Cerebellar nuclear complex (tissue), 1 donor: ENCODE results near the gene LTA4H.
"Not testable (repeated sequence)": the region's sequence is repeated elsewhere in the genome, so short reads cannot be mapped to it uniquely, and the experiment has no call there.

Source experiments
- DNase-seq, 2 experiments: peaks; one replicate each; lab custom pipeline; 2025; lab: John Stamatoyannopoulos, UW

LTA4H gene

DNA sequence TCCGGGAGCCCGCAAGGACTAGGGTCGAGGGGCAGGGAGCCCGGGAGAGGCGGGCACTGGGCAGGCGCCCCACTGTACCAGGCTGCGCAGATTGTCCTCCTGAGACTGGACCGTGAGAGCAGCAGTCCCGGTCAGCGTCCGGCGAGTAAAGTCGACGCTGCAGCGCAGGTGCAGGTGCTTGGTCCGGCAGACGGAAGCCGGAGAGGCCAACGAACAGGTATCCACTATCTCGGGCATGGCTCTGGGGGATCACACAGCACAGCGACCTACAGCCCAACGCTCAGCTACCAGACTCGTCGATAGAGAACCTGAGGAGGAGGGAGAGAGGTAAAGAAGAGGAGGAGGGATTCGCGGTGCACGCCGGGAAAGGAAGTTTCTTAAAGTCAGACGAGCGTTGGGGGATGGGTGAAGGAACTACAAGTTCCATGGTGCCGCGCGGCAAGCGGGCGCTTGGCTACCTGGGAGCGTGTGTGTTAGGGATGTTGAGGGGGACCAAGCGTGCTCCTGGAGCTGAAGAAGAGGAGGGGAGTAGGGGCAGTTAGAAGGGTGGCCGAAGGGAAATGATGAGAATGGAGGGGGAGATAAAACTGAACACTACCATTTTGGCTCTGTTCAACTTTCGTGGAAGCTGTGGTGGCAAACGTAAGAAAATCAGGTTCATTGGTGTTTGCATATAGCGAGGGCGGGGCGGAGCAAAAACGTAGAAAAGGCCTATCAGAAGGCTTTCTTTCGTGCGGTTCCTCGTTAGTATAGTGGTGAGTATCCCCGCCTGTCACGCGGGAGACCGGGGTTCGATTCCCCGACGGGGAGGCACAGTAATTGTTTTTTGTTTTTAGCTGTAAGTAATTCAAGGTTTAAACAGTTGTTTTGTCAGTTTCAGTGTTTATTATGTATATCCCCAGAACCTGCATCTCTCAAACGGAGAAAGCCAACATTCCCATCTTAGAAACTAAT lies at the start of gene LTA4H:
Gene LTA4H, minus strand, starts transcription at position 305 of the 954 bp plus-strand sequence. Its CDS starts 68 bp downstream, at position 237.
- DNase-seq = peak; percentile 90 to 92

DNA sequence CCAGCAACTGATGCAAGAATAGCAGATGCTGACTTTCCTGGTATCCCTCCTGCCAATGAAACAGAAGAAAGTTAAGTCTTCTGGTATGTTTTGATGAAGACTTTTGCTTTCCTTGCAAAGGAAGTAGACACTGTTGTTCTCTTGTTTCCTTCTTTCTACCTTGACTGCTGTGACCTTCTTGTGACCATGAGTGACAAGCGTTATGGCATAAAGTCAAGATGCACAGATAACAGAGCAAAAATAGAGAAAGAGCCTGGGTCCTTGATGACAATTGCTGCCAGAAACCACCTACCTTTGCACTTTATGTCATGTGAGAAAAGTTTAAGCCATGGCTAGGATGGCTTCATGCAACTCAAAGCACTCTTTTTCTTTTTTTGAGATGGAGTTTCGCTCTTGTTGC lies 49.2 kb upstream of the LTA4H start:
- DNase-seq = no peak

DNA sequence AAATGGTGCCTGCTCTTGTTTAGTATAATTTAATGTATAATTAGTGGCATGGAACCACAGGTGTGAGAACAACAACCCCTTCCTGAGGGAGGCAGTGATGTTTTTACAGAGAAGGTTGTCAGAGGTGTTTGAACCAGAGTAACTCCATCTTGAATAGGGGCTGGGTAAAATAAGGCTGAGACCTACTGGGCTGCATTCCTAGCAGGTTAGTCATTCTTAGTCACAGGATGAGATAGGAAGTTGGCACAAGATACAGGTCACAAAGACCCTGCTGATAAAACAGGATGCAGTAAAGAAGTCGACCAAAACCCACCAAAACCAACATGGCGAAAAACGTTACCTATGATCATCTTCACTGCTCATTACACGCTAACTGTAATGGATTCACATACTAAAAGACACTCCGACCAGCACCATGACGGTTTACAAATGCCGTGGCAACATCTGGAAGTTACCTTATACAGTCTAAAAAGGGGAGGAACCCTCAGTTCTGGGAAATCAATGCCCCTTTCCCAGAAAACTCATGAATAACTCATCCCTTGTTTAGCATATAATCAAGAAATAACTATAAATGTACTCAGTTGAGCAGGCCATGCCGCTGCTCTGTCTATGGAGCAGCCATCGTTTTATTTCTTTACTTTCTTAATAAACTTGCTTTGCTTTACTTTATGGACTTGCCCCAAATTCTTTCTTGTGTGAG lies 47.8 kb upstream of the LTA4H start:
- DNase-seq = no peak

DNA sequence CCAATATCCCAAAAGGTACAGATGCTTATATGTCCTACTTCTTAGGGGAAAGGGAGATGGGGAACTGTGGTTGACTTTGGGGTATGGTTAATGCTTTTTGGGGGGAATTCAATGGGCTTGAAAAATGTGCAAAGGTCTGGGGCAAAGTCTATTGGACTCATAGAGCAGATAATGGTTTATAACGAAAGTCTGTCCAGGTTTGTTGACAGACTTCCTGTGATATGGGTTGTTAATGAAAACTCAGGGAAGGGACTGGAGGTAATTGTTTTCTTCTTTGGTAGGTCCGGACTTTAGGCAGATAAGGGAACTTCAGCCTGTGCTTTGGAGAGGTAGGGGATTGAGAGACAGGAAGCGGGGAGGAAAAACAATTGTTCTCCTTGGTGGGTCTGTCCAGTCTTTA lies 46.2 kb upstream of the LTA4H start:
- no peak for DNase-seq

DNA sequence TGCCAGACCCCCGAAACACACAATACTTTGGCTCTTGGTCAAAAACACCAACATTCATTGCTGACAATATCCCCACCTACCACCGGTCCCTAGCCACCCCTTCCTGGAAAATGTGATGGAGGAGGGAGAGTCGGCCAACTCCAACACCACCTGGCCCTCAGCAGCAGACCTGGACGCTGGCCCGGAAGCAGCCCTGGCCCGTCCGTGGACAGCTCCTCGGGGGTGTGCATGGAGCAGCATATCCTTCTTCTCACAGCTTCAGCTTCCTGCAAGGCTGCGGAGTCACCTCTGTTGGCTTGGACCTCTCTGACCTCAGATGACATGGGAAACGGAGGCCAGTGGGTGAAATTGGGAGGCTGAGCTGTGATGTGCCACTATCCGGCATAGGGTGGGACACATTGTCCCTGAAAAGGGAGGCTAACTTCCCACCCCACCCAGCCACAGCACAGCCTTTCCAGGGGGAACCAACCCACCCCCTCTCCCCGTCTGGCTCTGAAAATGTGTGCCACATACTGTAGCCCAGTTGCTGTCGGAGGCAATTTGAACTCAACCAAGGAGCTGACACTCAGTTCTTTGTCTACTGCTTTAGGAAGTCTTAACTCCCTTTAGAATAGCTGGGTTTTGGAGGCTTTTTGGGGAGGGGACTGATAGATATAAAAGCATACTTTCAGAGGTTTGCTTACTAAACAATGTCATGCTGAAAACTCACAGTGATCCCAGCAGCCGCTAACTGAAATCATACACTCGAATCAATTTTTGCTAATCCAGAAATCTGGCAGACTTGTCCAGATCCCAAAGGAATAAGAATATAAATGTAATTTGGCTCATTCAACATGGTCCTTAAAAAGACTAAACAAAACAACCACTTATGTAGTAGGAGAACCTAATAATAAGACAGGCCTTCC lies 43.1 kb upstream of the LTA4H start:
- DNase-seq = peak; percentile 30 to 75

DNA sequence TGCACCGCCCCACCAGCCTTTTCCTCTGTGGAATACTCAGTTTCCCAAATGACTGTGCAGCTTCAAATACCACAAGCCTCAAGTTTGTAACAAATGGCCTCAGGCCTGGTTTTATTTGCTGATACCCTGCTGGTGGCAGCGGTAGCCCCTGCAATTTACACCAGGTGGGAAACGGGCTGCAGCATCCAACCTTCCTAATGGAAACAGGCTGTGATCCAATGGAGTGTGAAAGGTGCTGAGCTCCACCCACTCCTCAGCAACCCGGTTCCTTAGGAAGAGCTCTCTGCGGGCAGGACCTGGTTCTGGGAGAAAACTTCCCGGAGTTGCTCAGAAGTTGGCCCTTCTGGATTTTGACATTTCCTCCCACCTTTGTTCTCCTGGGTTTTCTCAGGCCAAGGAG lies 41.7 kb upstream of the LTA4H start:
- DNase-seq = no peak

DNA sequence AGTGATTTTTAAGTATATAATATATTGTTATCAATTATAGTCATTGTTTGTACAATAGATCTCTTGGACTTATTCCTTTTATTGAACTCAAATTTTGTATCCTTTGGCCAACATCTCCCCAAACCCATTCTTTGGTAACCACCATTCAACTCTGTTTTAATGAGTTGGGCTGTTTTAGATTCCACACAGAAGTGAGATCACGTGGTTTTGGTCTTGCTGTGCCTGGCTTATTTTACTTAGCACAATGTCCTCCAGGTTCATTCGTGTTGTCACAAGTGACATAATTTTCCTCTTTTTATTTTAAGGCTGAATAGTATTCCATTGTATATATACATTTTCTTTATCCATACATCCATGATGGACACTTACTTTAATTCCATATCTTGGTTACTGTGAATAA lies 40.2 kb upstream of the LTA4H start:
- DNase-seq = no peak

DNA sequence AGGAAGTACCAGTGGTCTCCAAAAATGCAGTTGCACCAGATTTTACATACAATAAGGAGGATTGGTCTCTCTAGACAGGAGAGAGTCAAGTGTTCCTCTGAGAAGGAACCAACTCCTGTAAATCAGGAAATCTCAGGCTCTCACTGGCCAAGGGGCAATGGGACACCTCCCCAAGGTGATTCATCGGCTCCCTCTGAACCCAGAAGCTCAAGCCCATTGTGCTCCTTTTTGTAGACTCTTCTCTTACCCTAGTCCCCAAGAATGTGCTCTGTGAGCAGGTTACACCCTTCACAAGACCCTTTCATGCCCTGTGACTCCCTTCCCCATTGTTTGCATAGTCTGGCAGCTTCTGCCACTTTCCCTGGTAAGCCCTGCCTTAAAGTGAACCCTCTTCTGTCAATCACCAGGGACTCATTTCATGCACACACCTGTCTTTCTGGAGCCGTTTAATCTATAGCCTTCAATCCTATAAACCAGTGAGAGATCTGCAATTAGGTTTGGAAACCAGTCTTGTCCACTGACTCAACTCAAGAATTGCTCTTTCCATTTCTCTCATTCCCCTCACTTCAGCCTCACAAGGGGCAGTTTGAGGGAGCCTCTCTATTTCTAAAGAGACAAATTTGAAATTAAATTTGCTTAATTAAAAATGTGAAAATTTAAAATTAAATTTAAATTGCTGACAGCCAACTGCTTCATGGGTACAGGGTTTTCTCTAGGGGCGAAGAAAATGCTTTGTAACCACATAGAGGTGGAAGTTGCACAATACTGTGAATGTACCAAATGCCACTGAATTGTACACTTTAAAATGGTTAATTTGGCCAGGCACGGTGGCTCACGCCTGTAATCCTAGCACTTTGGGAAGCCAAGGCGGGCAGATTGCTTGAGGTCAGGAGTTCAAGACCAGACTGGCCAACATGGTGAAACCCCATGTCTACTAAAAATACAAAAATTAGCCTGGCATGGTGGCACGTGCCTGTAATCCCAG lies 38.3 kb upstream of the LTA4H start:
- DNase-seq = no peak

DNA sequence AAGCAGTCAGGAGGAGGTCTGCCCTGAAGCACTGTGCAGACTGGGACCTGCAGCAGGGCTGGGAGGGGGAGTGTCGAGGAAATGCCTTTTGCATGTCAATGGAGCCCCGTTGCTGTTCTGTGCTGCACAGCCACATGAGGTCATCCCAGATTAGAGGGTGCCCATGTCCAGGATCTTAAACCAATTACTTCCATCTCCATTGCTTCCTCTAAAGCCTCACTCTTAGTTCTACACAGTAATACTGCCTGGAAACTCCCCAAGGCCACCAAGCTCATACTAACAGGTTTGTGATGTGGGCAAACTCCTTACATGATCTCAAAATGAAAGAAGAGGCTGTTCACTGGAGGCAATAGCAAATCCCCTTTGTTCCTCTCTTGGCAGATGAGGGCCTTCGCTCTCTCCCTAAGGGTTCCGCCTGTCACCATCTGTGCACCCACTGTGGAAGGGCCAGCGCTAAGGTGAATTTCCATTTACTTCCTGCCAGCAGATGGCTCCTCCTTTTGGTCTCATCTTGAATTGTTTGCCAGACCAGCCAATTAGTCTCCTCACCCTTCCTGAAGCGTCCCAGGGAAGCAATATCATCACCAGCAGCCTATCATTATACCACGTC lies 35.4 kb upstream of the LTA4H start:
- DNase-seq = peak; percentile 78 to 87

DNA sequence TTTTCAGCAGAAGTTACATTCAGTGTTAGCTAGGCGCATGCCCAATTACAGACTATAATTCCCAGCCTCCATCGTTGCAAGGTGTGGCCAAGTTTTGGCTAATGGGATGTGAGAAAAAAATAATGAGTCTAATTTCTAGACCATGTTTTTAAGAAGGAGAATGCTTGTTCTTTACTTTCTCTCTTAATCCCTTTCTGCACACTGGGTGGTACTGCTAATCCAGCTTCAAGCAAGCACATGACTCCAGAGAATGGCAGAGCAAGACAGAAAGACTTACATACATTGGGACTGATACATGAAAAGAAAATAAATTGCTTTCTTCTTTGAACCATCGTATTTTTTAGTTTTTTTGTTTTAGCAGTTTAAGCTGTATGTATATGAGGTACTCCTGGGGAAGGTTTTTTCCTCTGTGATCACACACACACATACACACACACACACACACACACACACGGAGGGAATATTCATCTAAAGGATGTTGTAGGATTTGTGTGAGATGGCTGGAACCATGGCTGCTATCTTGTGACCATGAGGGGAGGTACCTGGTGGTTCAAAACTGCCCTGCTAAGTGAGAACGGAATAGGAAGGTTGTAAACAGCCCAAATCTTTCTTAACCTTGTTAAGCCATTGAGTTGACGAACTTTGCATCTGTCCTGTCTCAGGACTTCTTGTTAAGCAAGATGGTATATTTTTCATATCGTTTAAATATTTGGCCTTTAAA lies 34.3 kb upstream of the LTA4H start:
- DNase-seq = no peak

DNA sequence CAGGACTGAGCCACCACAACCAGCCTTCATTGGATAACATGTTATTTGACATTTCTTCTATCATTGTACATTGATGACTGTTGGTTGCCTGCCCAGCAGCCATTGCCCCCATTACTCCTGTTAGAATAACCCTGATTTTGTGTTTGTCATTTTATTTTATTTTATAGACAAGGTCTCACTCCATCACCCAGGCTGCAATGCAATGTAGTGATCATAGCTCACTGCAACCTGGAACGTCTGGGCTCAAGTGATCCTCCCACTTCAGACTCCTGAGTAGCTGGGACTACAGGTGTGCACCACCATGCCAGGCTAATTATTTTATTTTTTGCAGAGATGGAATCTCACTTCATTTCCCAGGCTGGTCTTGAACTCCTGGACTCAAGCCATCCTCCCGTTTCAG lies 33.2 kb upstream of the LTA4H start:
- no peak for DNase-seq

DNA sequence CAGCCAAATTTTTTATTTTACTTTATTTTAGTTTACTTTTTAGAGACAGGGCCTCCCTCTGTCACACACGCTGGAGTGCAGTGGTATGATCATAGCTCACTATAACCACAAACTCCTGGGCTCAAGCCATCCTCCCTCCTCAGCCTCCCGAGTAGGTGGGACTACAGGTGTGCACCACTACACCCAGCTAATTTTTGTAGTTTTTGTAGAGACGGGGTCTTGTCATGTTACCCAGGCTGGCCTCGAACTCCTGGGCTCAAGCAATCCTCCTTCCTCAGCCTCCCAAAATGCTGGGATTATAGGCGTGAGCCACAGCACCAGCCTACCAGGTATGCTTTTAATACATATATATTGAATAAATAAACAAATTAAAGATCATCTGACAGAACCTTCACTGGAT lies 32.7 kb upstream of the LTA4H start:
- no peak for DNase-seq

DNA sequence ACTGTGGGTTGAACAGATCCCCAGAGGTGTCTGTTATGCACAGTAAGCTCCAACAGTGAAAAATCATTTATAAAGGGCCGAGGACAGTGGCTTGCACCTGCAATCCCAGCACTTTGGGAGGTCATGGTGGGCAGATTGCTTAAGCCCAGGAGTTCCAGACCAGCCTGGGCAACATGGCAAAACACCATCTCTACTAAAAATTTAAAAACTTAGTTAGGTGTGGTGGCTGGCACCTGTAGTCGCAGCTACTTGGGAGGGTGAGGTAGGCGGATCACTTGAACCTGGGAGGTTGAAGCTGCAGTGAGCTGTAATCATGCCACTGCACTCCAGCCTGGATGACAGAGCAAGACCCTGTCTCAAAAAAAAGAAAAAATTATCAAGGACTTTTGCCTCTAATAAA lies 30.4 kb upstream of the LTA4H start:
- DNase-seq = not testable (repeated sequence)

DNA sequence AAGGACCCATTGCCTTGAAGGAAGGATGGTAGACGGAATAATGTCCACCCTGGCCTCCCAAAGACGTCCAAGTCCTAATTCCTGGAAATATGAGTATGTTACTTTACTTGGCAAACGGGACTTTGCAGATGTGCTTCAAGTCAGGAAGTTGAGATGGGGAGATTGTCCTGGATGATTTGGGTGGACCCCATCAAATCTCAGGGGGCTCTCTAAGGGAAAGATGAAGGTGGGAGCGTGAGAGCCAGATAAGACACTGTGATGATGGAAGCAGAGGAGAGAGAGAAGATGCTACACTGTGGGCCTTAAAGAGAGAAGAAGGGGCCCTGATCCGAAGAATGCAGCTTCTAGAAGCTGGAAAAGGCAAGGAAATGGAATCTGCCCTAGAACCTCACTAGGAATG lies 29.6 kb upstream of the LTA4H start:
- no peak for DNase-seq

DNA sequence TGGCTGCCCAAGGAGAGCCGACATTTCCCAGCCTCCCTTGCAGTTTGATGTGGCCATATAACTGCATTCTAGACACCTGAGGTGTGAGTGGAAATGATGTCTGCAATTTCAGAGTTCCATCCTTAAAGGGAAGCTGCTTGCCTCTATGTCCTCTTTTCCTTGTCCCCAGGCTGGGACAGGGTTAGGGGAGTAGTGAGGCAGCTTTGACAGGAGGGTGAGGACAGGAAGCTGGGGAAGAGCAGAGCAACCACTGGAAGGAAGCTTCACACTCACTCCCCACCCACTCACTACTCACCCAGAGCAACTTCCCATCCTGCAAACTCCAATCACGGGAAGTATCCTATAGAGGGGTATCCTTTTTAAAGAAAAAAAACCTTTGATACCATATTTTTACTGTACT lies 28.9 kb upstream of the LTA4H start:
- DNase-seq = no peak

DNA sequence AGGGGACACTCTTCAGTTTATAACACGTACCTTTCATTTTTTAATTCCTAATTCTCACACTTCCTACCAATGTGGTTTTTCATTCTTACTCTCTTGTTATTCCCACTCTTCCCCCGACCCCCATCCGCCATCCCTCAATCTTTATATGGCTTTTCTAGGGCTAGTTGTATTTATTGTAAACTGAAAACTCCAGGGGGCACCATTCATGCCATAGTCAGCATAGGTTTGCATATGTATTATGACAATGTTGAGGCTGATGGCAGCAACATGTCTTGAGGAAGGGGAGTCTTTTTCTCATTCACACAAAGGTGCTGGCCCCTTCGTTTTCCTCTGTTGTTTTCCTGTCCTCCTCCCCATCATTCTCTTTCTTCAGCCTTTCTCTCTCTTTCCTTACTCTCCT lies 27.7 kb upstream of the LTA4H start:
- DNase-seq = no peak

DNA sequence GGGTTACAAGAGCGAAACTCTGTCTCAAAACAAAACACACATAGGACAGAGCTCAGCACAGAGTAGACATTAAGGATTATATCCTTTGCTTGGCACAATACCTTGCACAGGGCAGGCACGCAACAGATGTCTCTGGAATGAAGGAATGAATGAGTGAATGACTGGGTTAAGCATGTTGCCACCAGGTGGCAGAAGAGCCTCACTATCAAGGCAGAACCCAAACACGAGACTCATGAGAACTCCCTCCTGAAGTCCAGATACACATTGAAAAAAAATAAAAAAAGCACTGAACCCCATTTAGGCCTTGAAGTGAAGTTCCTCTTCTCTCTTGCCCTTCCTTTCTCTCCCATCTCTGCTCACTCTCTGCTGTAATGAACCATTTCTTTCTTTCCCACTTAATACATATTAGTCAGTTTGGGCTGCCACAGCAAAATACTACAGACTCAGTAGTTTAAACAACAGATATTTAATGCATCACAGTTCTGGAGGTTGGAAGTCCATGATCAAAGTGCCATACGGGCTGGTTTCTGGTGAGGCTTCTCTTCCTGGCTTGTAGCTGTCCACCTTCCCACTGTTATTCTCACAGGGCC lies 26.6 kb upstream of the LTA4H start:
- peak in 1 of 2 experiments; percentile 70 for DNase-seq

DNA sequence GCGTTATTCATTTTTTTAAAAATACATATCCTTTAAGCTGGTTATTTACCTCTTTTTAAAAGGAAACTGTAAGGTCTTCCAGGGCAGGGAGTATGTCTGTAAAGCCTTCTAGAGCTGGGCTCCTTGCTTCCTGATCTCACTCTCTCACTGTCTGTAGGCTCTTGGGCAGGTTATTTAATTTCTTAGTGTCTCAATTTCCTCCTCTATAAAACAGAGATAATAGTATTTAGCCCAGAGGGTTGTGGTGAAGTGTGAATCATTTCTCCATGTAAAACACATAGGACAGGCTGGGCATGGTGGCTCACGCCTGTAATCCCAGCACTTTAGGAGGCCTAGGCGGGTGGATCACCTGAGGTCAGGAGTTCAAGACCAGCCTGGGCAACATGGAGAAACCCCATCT lies 25.9 kb upstream of the LTA4H start:
- DNase-seq = no peak

DNA sequence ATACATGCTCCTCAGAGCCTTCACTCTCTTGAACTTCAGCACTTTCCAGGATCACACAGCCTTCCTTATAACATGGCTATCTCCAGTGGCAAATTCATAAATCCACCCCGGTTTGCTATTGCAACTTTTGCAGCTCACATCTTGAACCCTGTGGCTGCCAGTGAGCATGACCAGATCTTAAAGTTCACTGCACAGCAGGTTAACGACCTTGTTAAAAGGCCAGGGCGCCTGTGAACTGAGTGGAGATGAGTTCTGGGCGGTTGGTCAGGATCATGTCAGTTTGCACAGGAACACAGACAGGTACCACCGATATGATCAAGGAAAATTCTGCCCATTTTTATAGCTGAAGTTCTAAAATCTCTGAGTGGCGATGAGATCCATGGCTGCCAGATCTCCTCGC lies 24.7 kb upstream of the LTA4H start:
- no peak for DNase-seq
